K562 (cell line): ENCODE results near the gene SEMA4F. TPM values are rescaled to one million over a fixed set of nuclear protein-coding genes. Genes with fewer than 3 reads are reported as not detected.
A peak's percentile ranks its signal among the peaks of the same experiment; 100 is the strongest.

Source experiments
- BRCA1 ChIP-seq, 2 experiments: fragments of 450-650 bp in 1 of 2; sonication (generic) in 1 of 2; formaldehyde crosslinking in 1 of 2; IDR thresholded peaks; 2 replicates each; pipeline versions ENCODE4 v1.5.0 to v1.6.1; 2017 to 2020; ENCODE audit warnings: mild to moderate bottlenecking in 1 of 2, missing genetic modification reagents in 1 of 2
- BRF2 ChIP-seq: IDR thresholded peaks from 3 replicates; pipeline ENCODE4 v1.6.1; 2011; ENCODE audit warnings: borderline replicate concordance, mild to moderate bottlenecking; ENCODE audit not compliant: insufficient read length, insufficient read depth
- CHD4 ChIP-seq: fragments of 200-600 bp; sonication (generic); IDR thresholded peaks from 3 replicates; pipeline ENCODE4 v1.6.1; 2012; ENCODE audit warnings: low read depth, mild to moderate bottlenecking, mixed read lengths, low read length, inconsistent platforms; ENCODE audit not compliant: insufficient read depth, insufficient replicate concordance, poor library complexity, severe bottlenecking
- DIDO1 ChIP-seq: fragments of 450-650 bp; IDR thresholded peaks from 2 replicates; pipeline ENCODE4 v1.6.1; 2016; ENCODE audit warnings: low read depth, missing biosample characterization, missing genetic modification characterization
- EP300 ChIP-seq: IDR thresholded peaks from 2 replicates; pipeline ENCODE4 v1.6.1; 2012; ENCODE audit warnings: low read length, improper control_type of control experiment
- ERF ChIP-seq: fragments of 450-650 bp; formaldehyde crosslinking; IDR thresholded peaks from 2 replicates; pipeline ENCODE4 v1.4.0; 2020; ENCODE audit warnings: mild to moderate bottlenecking, mixed read lengths
- GABPB1 ChIP-seq: sonication (generic); formaldehyde crosslinking; IDR thresholded peaks from 2 replicates; pipeline ENCODE4 v1.8.0; 2022; ENCODE audit warnings: mild to moderate bottlenecking, missing genetic modification reagents
- HNRNPUL1 ChIP-seq: fragments of 200-400 bp; formaldehyde crosslinking; IDR thresholded peaks from 2 replicates; pipeline ENCODE4 v1.6.1; 2017; ENCODE audit warnings: low read length
- LCOR ChIP-seq: sonication (generic); formaldehyde crosslinking; IDR thresholded peaks from 2 replicates; pipeline ENCODE4 v1.8.0; 2022; ENCODE audit warnings: mild to moderate bottlenecking, missing genetic modification reagents
- NCOA1 ChIP-seq: fragments of 450-650 bp; IDR thresholded peaks from 2 replicates; pipeline ENCODE4 v1.6.1; 2016; ENCODE audit warnings: low read depth
- RBM17 ChIP-seq: fragments of 200-400 bp; formaldehyde crosslinking; IDR thresholded peaks from 2 replicates; pipeline ENCODE4 v1.6.1; 2017; ENCODE audit warnings: low read depth, mild to moderate bottlenecking, low read length, borderline replicate concordance
- RBM39 ChIP-seq: fragments of 200-400 bp; formaldehyde crosslinking; optimal IDR thresholded peaks from 2 replicates; pipeline ENCODE3; 2018; ENCODE audit warnings: low read depth, low read length
- RFX5 ChIP-seq: IDR thresholded peaks from 2 replicates; pipeline ENCODE4 v1.6.1; 2011; ENCODE audit warnings: low read depth, mild to moderate bottlenecking, improper control_type of control experiment, low read length
- SMARCA4 ChIP-seq: fragments of 450-650 bp; IDR thresholded peaks from 2 replicates; pipeline ENCODE4 v1.6.1; 2016
- SMARCC2 ChIP-seq: fragments of 450-650 bp; IDR thresholded peaks from 2 replicates; pipeline ENCODE4 v1.6.1; 2017; ENCODE audit warnings: antibody characterized with exemption, moderate library complexity, mild to moderate bottlenecking, low read depth
- YBX1 ChIP-seq: fragments of 450-650 bp; IDR thresholded peaks from 2 replicates; pipeline ENCODE4 v1.7.1; 2016; ENCODE audit warnings: mild to moderate bottlenecking
- ZNF121 ChIP-seq: sonication (generic); formaldehyde crosslinking; conservative IDR thresholded peaks from 2 replicates; pipeline ENCODE4 v1.8.0; 2022; ENCODE audit warnings: missing genetic modification reagents
- ZNF134 ChIP-seq: fragments of 250-450 bp; sonication (Bioruptor Pico); conservative IDR thresholded peaks from 2 replicates; pipeline ENCODE4 v1.4.0; 2020
- ZNF586 ChIP-seq: fragments of 450-650 bp; formaldehyde crosslinking; conservative IDR thresholded peaks from 2 replicates; pipeline ENCODE4 v1.4.0; 2020; ENCODE audit warnings: mild to moderate bottlenecking, moderate library complexity
- ZNF668 ChIP-seq: fragments of 250-450 bp; sonication (Bioruptor Pico); IDR thresholded peaks from 2 replicates; pipeline ENCODE4 v1.8.0; 2022; ENCODE audit warnings: mild to moderate bottlenecking, inconsistent platforms
- ZNF707 ChIP-seq: fragments of 250-450 bp; sonication (Bioruptor Pico); conservative IDR thresholded peaks from 2 replicates; pipeline ENCODE4 v1.8.0; 2022; ENCODE audit warnings: inconsistent platforms, mild to moderate bottlenecking, moderate library complexity
- polyA plus RNA-seq, 8 experiments: library from polyadenylated mRNA; depleted of rRNA in 4 of 8; stranded (reverse) in 5 of 8; unstranded in 3 of 8; fragments of >200 nt; fragmentation: Nextera tagmentation in 2 of 8; fragmentation: Illumina TruSeq in 1 of 8; extraction: Ambion mirVana in 2 of 8; extraction: Trizol in 1 of 8; gene quantifications; 2 replicates each; pipeline versions ENCODE4 v1.2.1 to v1.2.3, GENCODE V29; 2011 to 2014; ENCODE audit warnings: inconsistent platforms in 1 of 8, missing spikeins in 1 of 8
- total RNA-seq, 7 experiments: library from RNA; depleted of rRNA in 6 of 7; stranded (reverse); fragments of >200 nt in 6 of 7; fragmentation: Illumina TruSeq in 2 of 7; extraction: Trizol in 2 of 7; gene quantifications; 2 replicates each; pipeline versions ENCODE4 v1.2.1 to v1.2.3, GENCODE V29; 2011 to 2021; ENCODE audit warnings: low replicate concordance in 1 of 7
- TF ChIP-seq, protein P1 (sequence below): fragments of 250-450 bp; sonication (Bioruptor Pico); IDR thresholded peaks from 2 replicates; pipeline ENCODE4 v1.4.0; 2020; ENCODE audit warnings: mild to moderate bottlenecking, moderate library complexity
- TF ChIP-seq, protein P2 (sequence below): fragments of 450-650 bp; IDR thresholded peaks from 2 replicates; pipeline ENCODE4 v1.6.1; 2016; ENCODE audit warnings: borderline replicate concordance

The SEMA4F gene
- total and polyA plus RNA-seq, 9 of the 15 experiments (the other 6 are each of a cell fraction or from before 2014, with no cell fraction given) = 0.08 to 1.6 (median 0.33) TPM

GRCh38 chr2:74625658-74626425 is 28.2 kb upstream of the SEMA4F start (continued):
- TF ChIP-seq, protein P1, sequence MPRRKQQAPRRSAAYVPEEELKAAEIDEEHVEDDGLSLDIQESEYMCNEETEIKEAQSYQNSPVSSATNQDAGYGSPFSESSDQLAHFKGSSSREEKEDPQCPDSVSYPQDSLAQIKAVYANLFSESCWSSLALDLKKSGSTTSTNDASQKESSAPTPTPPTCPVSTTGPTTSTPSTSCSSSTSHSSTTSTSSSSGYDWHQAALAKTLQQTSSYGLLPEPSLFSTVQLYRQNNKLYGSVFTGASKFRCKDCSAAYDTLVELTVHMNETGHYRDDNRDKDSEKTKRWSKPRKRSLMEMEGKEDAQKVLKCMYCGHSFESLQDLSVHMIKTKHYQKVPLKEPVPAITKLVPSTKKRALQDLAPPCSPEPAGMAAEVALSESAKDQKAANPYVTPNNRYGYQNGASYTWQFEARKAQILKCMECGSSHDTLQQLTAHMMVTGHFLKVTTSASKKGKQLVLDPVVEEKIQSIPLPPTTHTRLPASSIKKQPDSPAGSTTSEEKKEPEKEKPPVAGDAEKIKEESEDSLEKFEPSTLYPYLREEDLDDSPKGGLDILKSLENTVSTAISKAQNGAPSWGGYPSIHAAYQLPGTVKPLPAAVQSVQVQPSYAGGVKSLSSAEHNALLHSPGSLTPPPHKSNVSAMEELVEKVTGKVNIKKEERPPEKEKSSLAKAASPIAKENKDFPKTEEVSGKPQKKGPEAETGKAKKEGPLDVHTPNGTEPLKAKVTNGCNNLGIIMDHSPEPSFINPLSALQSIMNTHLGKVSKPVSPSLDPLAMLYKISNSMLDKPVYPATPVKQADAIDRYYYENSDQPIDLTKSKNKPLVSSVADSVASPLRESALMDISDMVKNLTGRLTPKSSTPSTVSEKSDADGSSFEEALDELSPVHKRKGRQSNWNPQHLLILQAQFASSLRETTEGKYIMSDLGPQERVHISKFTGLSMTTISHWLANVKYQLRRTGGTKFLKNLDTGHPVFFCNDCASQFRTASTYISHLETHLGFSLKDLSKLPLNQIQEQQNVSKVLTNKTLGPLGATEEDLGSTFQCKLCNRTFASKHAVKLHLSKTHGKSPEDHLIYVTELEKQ (CRISPR knock-in tag) = no peak
- TF ChIP-seq RBM39 (no peak), ZNF586 (CRISPR knock-in tag) (no peak), ZNF121 (CRISPR knock-in tag) (no peak), ZNF668 (CRISPR knock-in tag) (no peak), EP300 (peak; percentile 69), LCOR (CRISPR knock-in tag) (no peak), GABPB1 (no peak), SMARCA4 (peak; percentile 86), RBM17 (no peak), CHD4 (no peak), ZNF707 (no peak), DIDO1 (peak; percentile 78; the same call in 1 of the 2 replicates), ERF (CRISPR knock-in tag) (0 out of 2 replicates have a peak, but pooled peaks have one; percentile 32), BRCA1 (IDR thresholded peaks at IDR 0.05) (no peak), BRCA1 (CRISPR knock-in tag; IDR thresholded peaks at IDR 0.05) (no peak), HNRNPUL1 (no peak), YBX1 (no peak), ZNF134 (CRISPR knock-in tag) (0 out of 2 replicates have a peak, but pooled peaks have one; percentile 6), BRF2 (no peak), NCOA1 (no peak), RFX5 (no peak), SMARCC2 (peak; percentile 53; the same call in 1 of the 2 replicates)
- TF ChIP-seq, protein P2, sequence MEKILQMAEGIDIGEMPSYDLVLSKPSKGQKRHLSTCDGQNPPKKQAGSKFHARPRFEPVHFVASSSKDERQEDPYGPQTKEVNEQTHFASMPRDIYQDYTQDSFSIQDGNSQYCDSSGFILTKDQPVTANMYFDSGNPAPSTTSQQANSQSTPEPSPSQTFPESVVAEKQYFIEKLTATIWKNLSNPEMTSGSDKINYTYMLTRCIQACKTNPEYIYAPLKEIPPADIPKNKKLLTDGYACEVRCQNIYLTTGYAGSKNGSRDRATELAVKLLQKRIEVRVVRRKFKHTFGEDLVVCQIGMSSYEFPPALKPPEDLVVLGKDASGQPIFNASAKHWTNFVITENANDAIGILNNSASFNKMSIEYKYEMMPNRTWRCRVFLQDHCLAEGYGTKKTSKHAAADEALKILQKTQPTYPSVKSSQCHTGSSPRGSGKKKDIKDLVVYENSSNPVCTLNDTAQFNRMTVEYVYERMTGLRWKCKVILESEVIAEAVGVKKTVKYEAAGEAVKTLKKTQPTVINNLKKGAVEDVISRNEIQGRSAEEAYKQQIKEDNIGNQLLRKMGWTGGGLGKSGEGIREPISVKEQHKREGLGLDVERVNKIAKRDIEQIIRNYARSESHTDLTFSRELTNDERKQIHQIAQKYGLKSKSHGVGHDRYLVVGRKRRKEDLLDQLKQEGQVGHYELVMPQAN = no peak
